HepG2 (cell line): ENCODE measurements around the gene AANAT. TPM values are rescaled to one million over a fixed set of nuclear protein-coding genes. Genes with fewer than 3 reads are reported as not detected.

Source experiments
- ATAC-seq: fragments of 200-7000 bp; cut with Tn5 transposase; 3 replicates; pipeline ENCODE4 v1.9.1; 2020; ENCODE audit warnings: mild to moderate bottlenecking, moderate library complexity
- BruUV-seq: library from RNA; stranded (reverse); fragments of 400-500 nt; replicated peaks from 2 replicates; lab custom pipeline; 2021; lab: Mats Ljungman, UMichigan
- CTCF ChIA-PET: fragments of 300-600 bp; formaldehyde crosslinking; extraction: SDS; loops from one replicate; lab custom pipeline; 2021; ENCODE audit warnings: low total read pairs, inconsistent platforms, low intra/inter-chr PET ratio; lab: Yijun Ruan, JAX
- POLR2A ChIA-PET: fragments of 350-600 bp; sonication (Branson Sonifier 250); formaldehyde crosslinking; loops from one replicate; lab custom pipeline; 2020; ENCODE audit warnings: antibody characterized with exemption, inconsistent platforms; lab: Yijun Ruan, JAX
- DNase-seq: peaks from one replicate; pipeline ENCODE4 v3.0.0-alpha.2; 2015; ENCODE audit warnings: low spot score
- FAIRE-seq: peaks from 3 replicates; lab custom pipeline; 2011; peaks lifted over from hg19 to GRCh38; lab: Jason Lieb, UNC
- H2AFZ ChIP-seq: one replicate; pipeline ENCODE4 v1.6.1; 2011; ENCODE audit warnings: low read length, inconsistent platforms
- H3K27ac ChIP-seq: fragments of 300-600 bp; 3 replicates; pipeline ENCODE4 v1.8.0; 2011; ENCODE audit warnings: mixed run types, mild to moderate bottlenecking, mixed read lengths, low read length, inconsistent platforms; ENCODE audit not compliant: insufficient read depth; ENCODE audit errors: extremely low read length
- H3K27me3 ChIP-seq, 2 experiments: fragments of 200-600 bp in 1 of 2; 2 replicates in 1 of 2; 3 replicates in 1 of 2; pipeline versions ENCODE4 v1.6.0 to v1.8.0; 2011; ENCODE audit warnings: low read length in 2 of 2, mild to moderate bottlenecking in 2 of 2, moderate library complexity in 2 of 2, inconsistent platforms in 1 of 2; ENCODE audit not compliant: insufficient read depth in 2 of 2, control insufficient read depth in 1 of 2
- H3K36me3 ChIP-seq, 2 experiments: fragments of 200-600 bp in 1 of 2; replicated peaks in 1 of 2; 2 replicates in 1 of 2; 3 replicates in 1 of 2; pipeline versions ENCODE4 v1.5.1 to v1.8.0; 2011; ENCODE audit warnings: low read length in 2 of 2, inconsistent platforms in 1 of 2; ENCODE audit not compliant: insufficient read depth in 2 of 2, control insufficient read depth in 1 of 2
- H3K4me1 ChIP-seq: 2 replicates; pipeline ENCODE4 v1.5.1; 2012; ENCODE audit warnings: low read length, inconsistent platforms; ENCODE audit not compliant: insufficient read depth
- H3K4me2 ChIP-seq: 2 replicates; pipeline ENCODE4 v1.6.0; 2011; ENCODE audit warnings: low read depth, low read length, inconsistent platforms
- H3K4me3 ChIP-seq, 3 experiments: fragments of 200-600 bp in 1 of 3; sonication (generic), shearing (Covaris generic) in 1 of 3; replicated peaks in 1 of 3; 2 replicates each; pipeline ENCODE4 v1.5.1; 2011 to 2016; ENCODE audit warnings: low read length in 3 of 3, inconsistent platforms in 2 of 3, low read depth in 2 of 3, mild to moderate bottlenecking in 2 of 3, control low read depth in 1 of 3, mixed read lengths in 1 of 3; ENCODE audit not compliant: insufficient read depth in 1 of 3
- H3K79me2 ChIP-seq: one replicate; pipeline ENCODE4 v1.6.1; 2011; ENCODE audit warnings: low read length, inconsistent platforms; ENCODE audit not compliant: insufficient read depth
- H3K9ac ChIP-seq: 2 replicates; pipeline ENCODE4 v1.6.0; 2011; ENCODE audit warnings: mild to moderate bottlenecking, low read depth, low read length, inconsistent platforms; ENCODE audit not compliant: insufficient read depth
- H3K9me3 ChIP-seq: 2 replicates; pipeline ENCODE4 v1.5.1; 2012; ENCODE audit warnings: mild to moderate bottlenecking, low read length
- H4K20me1 ChIP-seq: 2 replicates; pipeline ENCODE4 v1.6.0; 2011; ENCODE audit warnings: inconsistent platforms, mild to moderate bottlenecking, low read length, moderate library complexity; ENCODE audit not compliant: insufficient read depth
- AGO1 ChIP-seq: fragments of 200-400 bp; formaldehyde crosslinking; IDR thresholded peaks from 2 replicates; pipeline ENCODE4 v1.6.1; 2017; ENCODE audit warnings: mild to moderate bottlenecking, low read depth, low read length, moderate library complexity; ENCODE audit not compliant: poor library complexity, severe bottlenecking
- ARNT2 ChIP-seq: sonication (generic); formaldehyde crosslinking; IDR thresholded peaks from 2 replicates; pipeline ENCODE4 v1.8.0; 2022; ENCODE audit warnings: mild to moderate bottlenecking, low read depth, missing genetic modification reagents, moderate library complexity
- ASH2L ChIP-seq: fragments of 300-600, 200-600 bp; sonication (generic); IDR thresholded peaks from 2 replicates; pipeline ENCODE4 v1.7.0; 2017; ENCODE audit warnings: low read depth, mild to moderate bottlenecking, moderate library complexity, mixed read lengths, low read length; ENCODE audit not compliant: insufficient read length
- CSRNP2 ChIP-seq: sonication (generic); formaldehyde crosslinking; conservative IDR thresholded peaks from 2 replicates; pipeline ENCODE4 v1.8.0; 2022; ENCODE audit warnings: low read depth, missing genetic modification reagents
- CTCF ChIP-seq: sonication (generic); formaldehyde crosslinking; IDR thresholded peaks from 2 replicates; pipeline ENCODE4 v1.5.0; 2020; ENCODE audit warnings: mild to moderate bottlenecking, missing genetic modification reagents, moderate library complexity
- FOXJ3 ChIP-seq: sonication (generic); formaldehyde crosslinking; IDR thresholded peaks from 2 replicates; pipeline ENCODE4 v1.4.0; 2020; ENCODE audit warnings: missing genetic modification reagents, mild to moderate bottlenecking, borderline replicate concordance
- HES4 ChIP-seq: sonication (generic); formaldehyde crosslinking; IDR thresholded peaks from 2 replicates; pipeline ENCODE4 v1.9.0; 2021; ENCODE audit warnings: mild to moderate bottlenecking, missing genetic modification reagents, borderline replicate concordance
- MAX ChIP-seq: IDR thresholded peaks from 2 replicates; pipeline ENCODE4 v1.6.1; 2012; ENCODE audit warnings: inconsistent platforms
- SOX13 ChIP-seq, 3 experiments: fragments of 450-650 bp in 1 of 3; sonication (generic) in 1 of 3; formaldehyde crosslinking in 1 of 3; IDR thresholded peaks in 2 of 3; conservative IDR thresholded peaks in 1 of 3; 2 replicates each; pipeline versions ENCODE4 v1.5.0 to v1.6.1; 2016 to 2020; ENCODE audit warnings: antibody characterized with exemption in 1 of 3, mild to moderate bottlenecking in 1 of 3, missing compliant biosample characterization in 1 of 3, missing genetic modification reagents in 1 of 3, moderate library complexity in 1 of 3
- SRSF4 ChIP-seq: fragments of 200-400 bp; formaldehyde crosslinking; IDR thresholded peaks from one replicate; pipeline ENCODE4 v1.6.1; 2018; ENCODE audit warnings: mild to moderate bottlenecking, low read depth, low read length, moderate library complexity; ENCODE audit not compliant: poor library complexity, severe bottlenecking
- ZFP36L2 ChIP-seq: sonication (generic); formaldehyde crosslinking; IDR thresholded peaks from 2 replicates; pipeline ENCODE4 v1.4.0; 2020; ENCODE audit warnings: missing genetic modification reagents
- ZNF281 ChIP-seq: sonication (generic); formaldehyde crosslinking; IDR thresholded peaks from 2 replicates; pipeline ENCODE4 v1.4.0; 2020; ENCODE audit warnings: missing genetic modification reagents, borderline replicate concordance
- ZNF350 ChIP-seq: sonication (generic); formaldehyde crosslinking; IDR thresholded peaks from 2 replicates; pipeline ENCODE4 v1.4.0; 2020; ENCODE audit warnings: mild to moderate bottlenecking, low read depth, missing genetic modification reagents, borderline replicate concordance
- ZNF570 ChIP-seq: sonication (generic); formaldehyde crosslinking; IDR thresholded peaks from 2 replicates; pipeline ENCODE4 v1.4.0; 2020; ENCODE audit warnings: mild to moderate bottlenecking, missing genetic modification reagents, borderline replicate concordance
- ZNF761 ChIP-seq: sonication (generic); formaldehyde crosslinking; conservative IDR thresholded peaks from 2 replicates; pipeline ENCODE4 v1.4.0; 2020; ENCODE audit warnings: mild to moderate bottlenecking, missing genetic modification reagents
- ZNF841 ChIP-seq: sonication (generic); formaldehyde crosslinking; IDR thresholded peaks from 2 replicates; pipeline ENCODE4 v1.8.1; 2023; ENCODE audit warnings: missing genetic modification reagents, borderline replicate concordance
- ZSCAN25 ChIP-seq: sonication (generic); formaldehyde crosslinking; IDR thresholded peaks from 2 replicates; pipeline ENCODE4 v1.8.0; 2022; ENCODE audit warnings: mild to moderate bottlenecking, missing genetic modification reagents
- WGBS: methylation state at CpG from one replicate; pipeline ENCODE4 v1.1.6; 2017; ENCODE audit warnings: low lambda C conversion rate; 5-methylcytosine and 5-hydroxymethylcytosine counted together
- in situ Hi-C: cut with HindIII; loops from 2 replicates; pipeline ENCODE4 v1.10.0; 2017; ENCODE audit warnings: low pct_unique_long_range_greater_than_20kb; ENCODE audit not compliant: extremely low pct_ligation_motif_present
- intact Hi-C: fragments of 100-400 bp; cut with micrococcal nuclease; formaldehyde crosslinking; loops from one replicate; pipeline ENCODE4 v1.10.0; 2022; ENCODE audit not compliant: unreplicated experiment
- polyA plus RNA-seq, 8 experiments: library from polyadenylated mRNA; depleted of rRNA in 3 of 8; stranded (reverse) in 7 of 8; unstranded in 1 of 8; fragments of >200 nt; fragmentation: Illumina TruSeq in 4 of 8; extraction: Trizol in 4 of 8; gene quantifications; 2 replicates each; pipeline versions ENCODE4 v1.2.1 to v1.2.3, GENCODE V29; 2011 to 2016; ENCODE audit warnings: low read depth in 4 of 8, missing spikeins in 1 of 8, mixed read lengths in 1 of 8; ENCODE audit not compliant: insufficient read depth in 1 of 8
- total RNA-seq, 5 experiments: library from RNA; depleted of rRNA; stranded (reverse); fragments of >200 nt; fragmentation: Illumina TruSeq; extraction: Trizol; gene quantifications; 2 replicates each; pipeline ENCODE4 v1.2.3, GENCODE V29; 2016; ENCODE audit warnings: low read depth in 1 of 5

The AANAT gene
- total and polyA plus RNA-seq, 2 of the 13 experiments (the other 11 are each of a cell fraction or from before 2014, with no cell fraction given): 0.07 TPM; not detected in 1

- Histone ChIP-seq H3K9me3 (no peaks in the 10 kb centered on the region), H2AFZ (no peak overlapping the region), H3K4me3 (no peak overlapping the region), H3K36me3 (peaks cover 4 to 16% of the 10 kb centered on the region in 2 experiments; a peak in 3 of 5 replicates), H3K27ac (no peak overlapping the region), H3K4me1 (peaks cover 23% of the 10 kb centered on the region), H3K79me2 (peaks cover 84% of the 10 kb centered on the region), H3K4me2 (no peak overlapping the region), H3K9ac (no peak overlapping the region), H3K27me3 (no peaks in the 10 kb centered on the region), H4K20me1 (peaks cover 49% of the 10 kb centered on the region)
- intact Hi-C loops (loop anchor here (2.0 kb wide), 1 partner anchor 25 kb away; no protein-coding TSS in a partner anchor), in situ Hi-C loops (no loop called here)
- no TSS peak for BruUV-seq
- 95% methylated on average over 9 of the region's 9 CpGs for WGBS
- CTCF ChIA-PET: interaction anchor here (0.9 kb wide), 1 partner anchor 25 kb away, joined by 3 read pairs; no protein-coding TSS in a partner anchor
- no peak for FAIRE-seq
- DNase-seq: no peak
- no peak for ATAC-seq
- POLR2A ChIA-PET: no interaction called here
- TF ChIP-seq SRSF4 (no peak), ASH2L (no peak), FOXJ3 (no peak), ZNF570 (CRISPR knock-in tag) (no peak), ARNT2 (CRISPR knock-in tag) (no peak), ZFP36L2 (CRISPR knock-in tag) (no peak), ZNF281 (CRISPR knock-in tag) (no peak), MAX (no peak), ZNF841 (no peak), ZNF350 (no peak), HES4 (CRISPR knock-in tag) (no peak), ZNF761 (CRISPR knock-in tag) (no peak), AGO1 (no peak), SOX13 (IDR thresholded peaks at IDR 0.05) (no peak), SOX13 (CRISPR knock-in tag; conservative IDR thresholded peaks at IDR 0.05 in 1 of 2, IDR thresholded peaks at IDR 0.05 in 1 of 2) (no peak), CSRNP2 (CRISPR knock-in tag) (no peak), CTCF (CRISPR knock-in tag) (no peak), ZSCAN25 (CRISPR knock-in tag) (no peak)
Measured at GRCh38 chr17:76433693-76434092, 33.7 kb upstream of the AANAT start.
